IMR-90 (cell line): ENCODE data around the gene SETX. TPM values are rescaled to one million over a fixed set of nuclear protein-coding genes. Genes with fewer than 3 reads are reported as not detected.

Experiments used
- ATAC-seq: fragments of 200-7000 bp; cut with Tn5 transposase; 2 replicates; pipeline ENCODE4 v1.9.1; 2020; ENCODE audit warnings: low read depth, mild to moderate bottlenecking, moderate library complexity
- BruUV-seq: library from RNA; stranded (reverse); fragments of 400-500 nt; replicated peaks from 2 replicates; lab custom pipeline; 2021; lab: Mats Ljungman, UMichigan
- CTCF ChIA-PET: fragments of 300-600 bp; formaldehyde crosslinking; extraction: SDS; loops from one replicate; lab custom pipeline; 2021; ENCODE audit warnings: antibody characterized with exemption; lab: Yijun Ruan, JAX
- POLR2A ChIA-PET: fragments of 300-600 bp; sonication (Branson Sonifier 250); formaldehyde crosslinking; loops from one replicate; lab custom pipeline; 2022; ENCODE audit warnings: antibody characterized with exemption; ENCODE audit not compliant: unreplicated experiment; lab: Charles Lee
- DNase-seq: peaks from one replicate; pipeline ENCODE4 v3.0.0; 2013
- H2AFZ ChIP-seq: replicated peaks from 2 replicates; pipeline ENCODE3; 2013; ENCODE audit warnings: low read length, mild to moderate bottlenecking; ENCODE audit not compliant: poor library complexity
- H2AK5ac ChIP-seq: 2 replicates; pipeline ENCODE4 v1.6.1; 2013; ENCODE audit warnings: low read depth, low read length, inconsistent platforms
- H2AK9ac ChIP-seq: replicated peaks from 2 replicates; pipeline ENCODE3; 2013; ENCODE audit warnings: mild to moderate bottlenecking, low read depth, low read length, moderate library complexity; ENCODE audit not compliant: poor library complexity
- H2BK120ac ChIP-seq: 2 replicates; pipeline ENCODE4 v1.6.1; 2013; ENCODE audit warnings: low read depth, low read length, inconsistent platforms
- H2BK15ac ChIP-seq: 3 replicates; pipeline ENCODE4 v1.6.1; 2013; ENCODE audit warnings: low read depth, low read length, inconsistent platforms
- H2BK20ac ChIP-seq: 2 replicates; pipeline ENCODE4 v1.6.1; 2013; ENCODE audit warnings: low read depth, mild to moderate bottlenecking, inconsistent platforms, low read length, moderate library complexity
- H2BK5ac ChIP-seq: 2 replicates; pipeline ENCODE4 v1.6.1; 2013; ENCODE audit warnings: mild to moderate bottlenecking, low read depth, low read length, inconsistent platforms; ENCODE audit not compliant: poor library complexity, severe bottlenecking
- H3K14ac ChIP-seq: replicated peaks from 2 replicates; pipeline ENCODE4 v1.6.1; 2013; ENCODE audit warnings: low read depth, low read length, inconsistent platforms
- H3K18ac ChIP-seq: 2 replicates; pipeline ENCODE4 v1.6.1; 2013; ENCODE audit warnings: low read depth, low read length, control low read depth
- H3K23ac ChIP-seq: 2 replicates; pipeline ENCODE4 v1.6.1; 2013; ENCODE audit warnings: low read depth, low read length, inconsistent platforms
- H3K27ac ChIP-seq: 2 replicates; pipeline ENCODE4 v1.5.1; 2013; ENCODE audit warnings: mild to moderate bottlenecking, control low read depth, low read length; ENCODE audit not compliant: insufficient read depth
- H3K27me3 ChIP-seq: 2 replicates; pipeline ENCODE4 v1.6.1; 2013; ENCODE audit warnings: low read length; ENCODE audit not compliant: control insufficient read depth, insufficient read depth
- H3K36me3 ChIP-seq: 2 replicates; pipeline ENCODE4 v1.6.1; 2013; ENCODE audit warnings: low read length, mixed read lengths; ENCODE audit not compliant: control insufficient read depth, insufficient read depth
- H3K4ac ChIP-seq: 2 replicates; pipeline ENCODE4 v1.6.1; 2013; ENCODE audit warnings: low read depth, low read length, inconsistent platforms
- H3K4me1 ChIP-seq: 2 replicates; pipeline ENCODE4 v1.6.1; 2013; ENCODE audit warnings: low read length, mixed read lengths; ENCODE audit not compliant: control insufficient read depth, insufficient read depth
- H3K4me2 ChIP-seq: 2 replicates; pipeline ENCODE4 v1.6.1; 2013; ENCODE audit warnings: low read depth, mild to moderate bottlenecking, control low read depth, low read length, moderate library complexity
- H3K4me3 ChIP-seq: 2 replicates; pipeline ENCODE4 v1.5.1; 2013; ENCODE audit warnings: low read depth, mild to moderate bottlenecking, control low read depth, low read length, moderate library complexity; ENCODE audit not compliant: insufficient read depth
- H3K56ac ChIP-seq: 2 replicates; pipeline ENCODE4 v1.6.1; 2013; ENCODE audit warnings: low read length, inconsistent platforms; ENCODE audit not compliant: insufficient read depth; ENCODE audit errors: extremely low read depth
- H3K79me1 ChIP-seq, 2 experiments: 2 replicates each; pipeline ENCODE4 v1.6.1; 2013; ENCODE audit warnings: low read length in 2 of 2, inconsistent platforms in 1 of 2, low read depth in 1 of 2
- H3K9ac ChIP-seq: 2 replicates; pipeline ENCODE4 v1.6.1; 2013; ENCODE audit warnings: low read depth, low read length, control low read depth
- H3K9me1 ChIP-seq: 2 replicates; pipeline ENCODE4 v1.6.1; 2013; ENCODE audit warnings: low read length, inconsistent platforms; ENCODE audit not compliant: insufficient read depth
- H3K9me3 ChIP-seq: 2 replicates; pipeline ENCODE4 v1.6.1; 2013; ENCODE audit warnings: low read length; ENCODE audit not compliant: control insufficient read depth, insufficient read depth
- H4K20me1 ChIP-seq: 2 replicates; pipeline ENCODE4 v1.6.1; 2013; ENCODE audit warnings: low read length, inconsistent platforms; ENCODE audit not compliant: insufficient read depth
- H4K5ac ChIP-seq: 2 replicates; pipeline ENCODE4 v1.6.1; 2013; ENCODE audit warnings: mild to moderate bottlenecking, low read depth, low read length, control low read depth
- H4K8ac ChIP-seq, 2 experiments: 2 replicates each; pipeline ENCODE4 v1.6.1; 2013; ENCODE audit warnings: low read depth in 2 of 2, low read length in 2 of 2, control low read depth in 1 of 2, inconsistent platforms in 1 of 2
- H4K91ac ChIP-seq: 2 replicates; pipeline ENCODE4 v1.6.1; 2013; ENCODE audit warnings: low read depth, low read length, inconsistent platforms; ENCODE audit not compliant: insufficient read depth
- BHLHE40 ChIP-seq: fragments of 150-350 bp; IDR thresholded peaks from 2 replicates; pipeline ENCODE4 v1.6.1; 2016; ENCODE audit warnings: mild to moderate bottlenecking, low read depth, low read length
- CEBPB ChIP-seq: IDR thresholded peaks from 2 replicates; pipeline ENCODE4 v1.6.1; 2012; ENCODE audit warnings: low read depth, low read length, improper control_type of control experiment
- CHD1 ChIP-seq: IDR thresholded peaks from 2 replicates; pipeline ENCODE4 v1.6.1; 2012; ENCODE audit warnings: low read depth, low read length, improper control_type of control experiment
- CTCF ChIP-seq: conservative IDR thresholded peaks from 2 replicates; pipeline ENCODE4 v1.5.1; 2012; ENCODE audit warnings: mild to moderate bottlenecking, low read depth, low read length, improper control_type of control experiment
- FOS ChIP-seq: fragments of 150-350 bp; IDR thresholded peaks from 2 replicates; pipeline ENCODE4 v1.6.1; 2016; ENCODE audit warnings: low read depth, low read length
- MAFK ChIP-seq: IDR thresholded peaks from 2 replicates; pipeline ENCODE4 v1.6.1; 2012; ENCODE audit warnings: low read depth, low read length, improper control_type of control experiment
- MAZ ChIP-seq: IDR thresholded peaks from 2 replicates; pipeline ENCODE4 v1.6.1; 2012; ENCODE audit warnings: low read depth, mild to moderate bottlenecking, low read length, improper control_type of control experiment, moderate library complexity, borderline replicate concordance
- MXI1 ChIP-seq: IDR thresholded peaks from 2 replicates; pipeline ENCODE4 v1.6.1; 2012; ENCODE audit warnings: low read depth, mild to moderate bottlenecking, low read length, moderate library complexity, borderline replicate concordance
- NFE2L2 ChIP-seq: fragments of 150-350 bp; IDR thresholded peaks from 2 replicates; pipeline ENCODE4 v1.6.1; 2016; ENCODE audit warnings: low read depth, mild to moderate bottlenecking, low read length
- POLR2A ChIP-seq: IDR thresholded peaks from 2 replicates; pipeline ENCODE4 v1.6.1; 2012; ENCODE audit warnings: mild to moderate bottlenecking, low read depth, low read length
- RAD21 ChIP-seq: IDR thresholded peaks from 2 replicates; pipeline ENCODE4 v1.6.1; 2012; ENCODE audit warnings: low read length, improper control_type of control experiment
- RCOR1 ChIP-seq: IDR thresholded peaks from 2 replicates; pipeline ENCODE4 v1.6.1; 2012; ENCODE audit warnings: mild to moderate bottlenecking, low read length, improper control_type of control experiment; ENCODE audit not compliant: insufficient replicate concordance
- RFX5 ChIP-seq: IDR thresholded peaks from 2 replicates; pipeline ENCODE4 v1.8.0; 2012; ENCODE audit warnings: low read depth, mild to moderate bottlenecking, low read length, moderate library complexity
- SMC3 ChIP-seq: fragments of 150-350 bp; IDR thresholded peaks from 2 replicates; pipeline ENCODE4 v1.6.1; 2016; ENCODE audit warnings: low read depth, mild to moderate bottlenecking, antibody characterized with exemption, low read length, moderate library complexity
- USF2 ChIP-seq: fragments of 150-350 bp; IDR thresholded peaks from 2 replicates; pipeline ENCODE4 v1.6.1; 2017; ENCODE audit warnings: mild to moderate bottlenecking, antibody characterized with exemption, low read length, low read depth
- WGBS, 2 experiments: methylation state at CpG; one replicate each; pipeline versions ENCODE4 v1.1.5 to v1.1.7; 2013; ENCODE audit warnings: missing lambda C conversion rate in 2 of 2; ENCODE audit not compliant: insufficient read length in 1 of 2; ENCODE audit errors: extremely low coverage in 2 of 2; 5-methylcytosine and 5-hydroxymethylcytosine counted together
- dilution Hi-C: fragments of 300-500 bp; cut with HindIII; formaldehyde crosslinking; loops from one replicate; pipeline ENCODE4 v1.14.3; 2018; ENCODE audit warnings: low sequenced_read_pairs; ENCODE audit not compliant: unreplicated experiment
- in situ Hi-C: fragments of 300-500 bp; cut with MboI; formaldehyde crosslinking; loops from 3 replicates; pipeline ENCODE4 v1.14.3; 2019; ENCODE audit warnings: low sequenced_read_pairs, inconsistent platforms, mixed read lengths
- intact Hi-C: fragments of 100-400 bp; cut with micrococcal nuclease; formaldehyde crosslinking; loops from 2 replicates; pipeline ENCODE4 v1.10.0; 2022
- polyA plus RNA-seq, 3 experiments: library from polyadenylated mRNA; depleted of rRNA; stranded (reverse); fragments of >200 nt; gene quantifications; 2 replicates each; pipeline ENCODE4 v1.2.3, GENCODE V29; 2012; ENCODE audit warnings: low replicate concordance in 1 of 3
- total RNA-seq: library from RNA; depleted of rRNA; stranded (reverse); fragments of >200 nt; gene quantifications from 2 replicates; pipeline ENCODE4 v1.2.3, GENCODE V29; 2012
- TF ChIP-seq, protein P1 (sequence below): fragments of 150-350 bp; IDR thresholded peaks from 2 replicates; pipeline ENCODE4 v1.6.1; 2016; ENCODE audit warnings: low read depth, mild to moderate bottlenecking, low read length, moderate library complexity, borderline replicate concordance

SETX gene
- total and polyA plus RNA-seq, 2 of the 4 experiments (the other 2 are of a cell fraction) = 13.1 to 55.0 TPM

GRCh38 chr9:132351404-132352045 is 3.3 kb downstream of the SETX start:
- Histone ChIP-seq H2AK9ac (no peak overlapping the region), H2AFZ (no peak overlapping the region), H4K91ac (no peak overlapping the region), H3K4me3 (no peak overlapping the region), H4K5ac (no peak overlapping the region), H2AK5ac (no peak overlapping the region), H4K8ac (no peak overlapping the region), H3K27me3 (no peaks in the 10 kb centered on the region), H3K14ac (no peak overlapping the region), H3K36me3 (peaks cover 39% of the 10 kb centered on the region), H3K27ac (no peak overlapping the region), H3K18ac (no peak overlapping the region), H3K4me1 (peaks cover 7% of the 10 kb centered on the region), H2BK120ac (no peak overlapping the region), H4K20me1 (peaks cover 24% of the 10 kb centered on the region; the same call in 1 of the 2 replicates), H3K9ac (no peak overlapping the region), H2BK15ac (no peak overlapping the region), H3K79me1 (peaks cover 32 to 61% of the 10 kb centered on the region in 2 experiments), H3K9me1 (0 out of 2 replicates have a peak, but pooled peaks cover 9% of the 10 kb centered on the region), H3K9me3 (no peaks in the 10 kb centered on the region), H3K23ac (no peak overlapping the region; the same call in 1 of the 2 replicates), H2BK20ac (no peak overlapping the region), H3K4ac (no peak overlapping the region), H2BK5ac (no peak overlapping the region), H3K4me2 (peak overlapping the region; percentile 27; the same call in 1 of the 2 replicates), H3K56ac (no peak overlapping the region)
- intact Hi-C loops (no loop called here), in situ Hi-C loops (no loop called here), dilution Hi-C loops (no loop called here)
- ChIA-PET CTCF (no interaction called here), POLR2A (no interaction called here)
- no peak for DNase-seq
- TF ChIP-seq RAD21 (no peak), MAZ (no peak), MXI1 (no peak), SMC3 (no peak), FOS (no peak), RCOR1 (no peak), POLR2A (no peak), BHLHE40 (no peak), CEBPB (no peak), NFE2L2 (no peak), MAFK (no peak), CHD1 (no peak), RFX5 (no peak), USF2 (no peak), CTCF (no peak)
- TF ChIP-seq, protein P1, sequence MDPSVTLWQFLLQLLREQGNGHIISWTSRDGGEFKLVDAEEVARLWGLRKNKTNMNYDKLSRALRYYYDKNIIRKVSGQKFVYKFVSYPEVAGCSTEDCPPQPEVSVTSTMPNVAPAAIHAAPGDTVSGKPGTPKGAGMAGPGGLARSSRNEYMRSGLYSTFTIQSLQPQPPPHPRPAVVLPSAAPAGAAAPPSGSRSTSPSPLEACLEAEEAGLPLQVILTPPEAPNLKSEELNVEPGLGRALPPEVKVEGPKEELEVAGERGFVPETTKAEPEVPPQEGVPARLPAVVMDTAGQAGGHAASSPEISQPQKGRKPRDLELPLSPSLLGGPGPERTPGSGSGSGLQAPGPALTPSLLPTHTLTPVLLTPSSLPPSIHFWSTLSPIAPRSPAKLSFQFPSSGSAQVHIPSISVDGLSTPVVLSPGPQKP = no peak
- no TSS peak for BruUV-seq
- 100% methylated on average over 1 of the region's 3 CpGs; no CpG with 5 or more reads in 1 of the 2 experiments for WGBS, 2 experiments
- ATAC-seq = no peak
